HG02970 (cell line): ENCODE data around the gene ZNF367.

ENCODE experiments used
- ATAC-seq: cut with Tn5 transposase; IDR thresholded peaks from one replicate; pipeline ENCODE4 v1.9.1; 2021; ENCODE audit warnings: mild to moderate bottlenecking, moderate library complexity, moderate number of reproducible peaks; ENCODE audit not compliant: unreplicated experiment, low FRiP score

Gene ZNF367

DNA sequence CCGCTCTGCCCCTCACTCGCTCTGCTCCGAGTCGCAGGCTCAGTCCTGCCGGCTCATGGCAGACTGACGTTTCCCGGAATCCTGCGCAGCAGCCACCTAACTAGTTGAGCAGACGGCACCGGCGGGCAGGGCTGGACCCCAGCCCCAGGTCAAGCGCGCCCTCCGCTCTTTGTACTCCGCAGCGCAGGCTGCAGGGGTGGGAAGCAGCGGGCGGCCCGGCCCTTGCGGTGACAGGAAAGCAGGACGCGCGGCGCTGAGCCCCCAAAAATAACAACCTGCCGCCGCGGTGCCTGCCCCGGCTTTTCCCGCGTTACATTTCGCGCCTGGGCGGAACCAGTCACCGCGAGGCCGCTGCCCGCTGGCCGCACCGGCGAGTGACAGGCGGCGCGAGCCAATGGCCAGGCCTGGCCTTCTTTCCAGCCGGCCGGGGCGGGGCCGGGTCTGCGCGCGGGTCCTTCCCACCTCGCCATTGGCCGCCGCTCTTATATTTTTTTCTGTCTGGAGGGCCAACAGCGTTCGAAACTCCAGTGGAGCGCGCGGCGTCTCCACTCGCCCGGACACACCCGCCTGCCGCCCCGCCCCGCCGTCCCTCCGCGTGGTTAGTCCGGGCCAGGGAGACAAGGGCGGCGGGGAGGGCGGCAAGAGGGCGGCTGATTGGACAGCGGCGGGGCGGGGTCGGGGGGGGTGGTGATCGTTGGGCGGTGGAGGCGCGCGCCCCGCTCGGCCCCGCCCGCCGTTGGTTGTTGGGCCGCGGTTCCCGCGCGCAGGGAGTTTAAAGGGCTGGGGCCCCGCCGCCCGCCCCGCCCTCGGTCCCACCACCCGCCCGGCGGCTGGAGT lies at the start of gene ZNF367:
TSS of gene ZNF367 (minus strand) at position 288 of the 837 bp plus-strand sequence. CDS start 338 bp downstream, outside the sequence.
- peak; percentile 65 for ATAC-seq

DNA sequence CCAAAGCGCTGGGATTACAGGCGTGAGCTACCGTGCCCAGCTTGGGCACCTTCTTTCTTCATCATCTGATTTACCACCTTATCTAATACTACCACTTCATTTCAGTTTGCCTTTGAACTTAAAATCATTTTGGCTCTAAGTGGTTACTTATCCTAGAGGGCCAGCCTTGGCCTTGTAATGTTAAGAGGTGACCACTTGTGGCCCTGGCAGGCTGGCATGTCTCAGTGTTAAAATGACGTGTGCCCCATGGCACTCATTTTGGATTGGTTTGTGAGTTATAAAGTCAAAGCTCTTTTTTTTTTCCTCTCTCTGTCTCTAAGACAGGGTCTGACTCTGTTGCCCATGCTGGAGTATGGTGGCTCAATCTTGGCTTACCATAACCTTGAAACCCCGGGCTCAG lies 49.6 kb upstream of the ZNF367 start:
- ATAC-seq = no peak

DNA sequence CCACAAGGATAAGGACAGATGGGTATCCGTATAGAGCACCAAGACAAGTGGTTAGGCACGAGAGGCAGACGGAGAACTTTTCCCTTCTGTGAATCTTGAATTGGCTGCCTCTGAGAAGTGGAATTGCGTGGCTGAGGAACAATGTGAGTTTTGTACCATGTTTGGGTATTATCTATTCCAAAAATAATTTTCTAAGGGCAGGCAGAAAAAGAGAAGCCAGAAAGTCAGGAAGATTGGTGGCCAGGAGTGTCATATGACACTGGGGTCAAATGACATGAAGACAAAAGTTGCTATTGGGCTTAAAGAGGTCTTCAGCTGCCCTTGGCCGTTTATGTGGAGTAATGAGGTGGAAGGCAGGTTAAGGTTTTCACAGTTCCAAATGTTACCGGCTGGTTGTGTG lies 46.3 kb upstream of the ZNF367 start:
- no peak for ATAC-seq

DNA sequence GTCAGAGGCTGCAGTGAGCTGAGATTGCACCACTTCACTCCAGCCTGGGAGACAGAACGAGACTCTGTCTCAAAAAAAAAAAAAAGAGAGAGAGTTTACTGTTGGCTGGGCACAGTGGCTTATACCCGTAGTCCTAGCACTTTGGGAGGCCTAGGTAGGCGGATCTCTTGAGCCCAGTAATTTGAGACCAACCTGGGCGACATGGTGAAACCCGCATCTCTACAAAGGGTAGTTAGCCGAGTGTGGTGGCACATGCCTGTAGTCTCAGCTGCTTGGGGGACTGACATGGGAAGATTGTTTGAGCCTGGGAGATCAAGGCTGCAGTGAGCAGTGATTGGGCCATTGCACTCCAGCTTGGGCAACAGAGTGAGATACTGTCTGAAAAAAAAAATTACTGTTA lies 44.4 kb upstream of the ZNF367 start:
- ATAC-seq = no peak

DNA sequence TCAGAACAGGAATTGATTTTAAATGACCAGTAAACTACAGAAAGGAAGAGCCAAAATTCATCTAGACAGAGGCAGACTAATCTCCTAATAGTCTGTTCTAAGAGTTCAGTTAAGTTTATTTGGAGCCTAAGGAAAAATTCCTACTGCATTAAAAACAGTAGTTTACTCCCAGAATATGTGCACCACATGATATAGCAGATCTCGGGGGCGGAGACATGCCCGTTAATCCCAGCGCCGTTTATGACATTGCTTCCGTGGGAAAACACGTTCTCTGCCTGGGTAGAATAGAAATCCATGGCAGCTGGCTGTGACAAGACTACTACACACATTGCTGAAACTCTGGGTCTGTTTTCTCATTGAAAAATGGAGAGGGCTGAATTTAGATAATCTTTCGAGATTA lies 43.2 kb upstream of the ZNF367 start:
- no peak for ATAC-seq

DNA sequence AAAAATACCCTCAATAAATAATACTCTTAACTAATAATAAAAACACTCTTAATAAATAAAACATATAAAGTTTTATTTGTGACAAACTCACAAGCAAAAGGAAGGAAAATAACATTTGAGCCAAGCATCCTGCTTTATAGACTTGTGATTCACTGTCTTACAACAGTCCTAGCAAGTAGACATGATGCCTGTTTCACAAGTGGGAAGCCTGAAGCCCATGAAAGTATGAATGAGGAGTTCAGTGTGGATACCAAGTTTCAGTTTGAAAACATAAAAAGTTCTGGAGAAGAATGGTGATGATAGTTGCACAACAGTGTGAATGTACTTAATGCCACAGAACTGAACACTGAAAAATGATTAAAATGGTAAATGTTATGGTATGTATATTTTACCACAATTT lies 42.7 kb upstream of the ZNF367 start:
- ATAC-seq = no peak

DNA sequence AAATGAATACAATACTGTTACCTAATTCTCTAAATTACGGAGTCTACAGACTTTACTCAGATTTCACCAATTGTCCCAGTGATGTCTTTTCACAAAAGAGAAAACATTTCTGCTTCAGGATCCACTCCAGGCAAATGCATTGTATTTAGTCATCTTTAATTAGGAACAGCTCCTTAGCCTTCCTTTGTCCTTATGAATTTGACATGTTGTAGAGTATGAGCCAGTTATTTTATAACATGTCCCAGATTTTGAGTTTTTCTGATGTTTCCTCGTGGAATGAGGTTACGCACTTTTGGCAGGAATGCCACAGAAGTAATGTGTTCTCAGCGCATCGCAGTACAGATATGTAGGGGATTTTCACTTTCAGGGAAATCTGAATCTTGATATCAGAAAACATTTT lies 42.3 kb upstream of the ZNF367 start:
- no peak for ATAC-seq

DNA sequence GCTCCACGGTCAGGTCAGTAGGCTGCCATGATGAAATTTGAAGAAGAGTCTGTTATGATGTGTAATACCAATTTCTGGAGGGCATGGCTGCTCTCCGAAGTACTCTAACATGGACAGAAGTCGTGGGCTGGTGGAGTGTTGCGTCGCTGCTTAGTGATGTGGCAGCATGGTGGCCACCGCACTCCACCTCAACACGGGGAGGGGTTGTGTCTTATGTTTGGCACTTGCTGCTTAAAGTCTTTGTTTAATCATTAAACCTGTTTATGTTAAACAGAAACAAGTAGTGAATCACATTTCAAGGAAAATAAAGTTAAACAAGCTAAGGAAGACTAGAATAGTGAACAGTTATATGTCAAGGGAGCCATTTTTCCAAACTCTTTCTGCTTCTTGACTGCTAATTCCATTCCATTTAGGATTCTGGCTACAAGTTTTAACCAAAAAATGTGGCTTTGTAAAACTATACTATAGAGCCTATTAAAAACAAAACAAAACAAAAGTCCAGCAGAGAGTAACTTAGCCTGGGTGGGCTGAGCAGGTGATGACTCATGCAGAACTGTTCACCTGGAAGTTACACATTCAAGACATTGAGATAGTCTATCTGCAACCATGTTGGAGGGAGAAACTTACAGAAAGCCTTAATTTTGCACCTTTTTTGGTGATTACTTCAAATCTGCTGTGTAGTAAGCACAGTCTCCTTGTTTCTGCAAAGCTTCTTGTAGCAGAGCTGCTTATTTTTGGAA lies 41.3 kb upstream of the ZNF367 start:
- ATAC-seq = no peak

DNA sequence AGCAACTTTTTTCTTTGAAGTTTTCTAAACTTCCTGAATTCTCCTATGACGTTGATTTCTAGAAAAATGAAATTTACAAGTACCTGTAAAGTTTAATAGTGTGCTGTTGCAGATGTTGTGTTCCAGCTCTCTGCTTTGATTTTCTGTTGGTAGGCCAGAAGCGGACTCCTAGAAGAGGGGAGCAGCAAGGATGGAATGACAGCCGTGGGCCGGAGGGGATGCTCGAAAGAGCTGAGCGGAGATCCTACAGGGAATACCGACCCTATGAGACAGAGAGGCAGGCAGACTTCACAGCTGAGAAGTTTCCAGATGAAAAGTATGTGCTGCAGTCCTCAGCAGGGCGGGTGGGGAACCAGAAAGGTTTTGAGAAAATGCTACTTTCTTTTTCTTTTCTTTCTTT lies 40.1 kb upstream of the ZNF367 start:
- ATAC-seq = no peak

DNA sequence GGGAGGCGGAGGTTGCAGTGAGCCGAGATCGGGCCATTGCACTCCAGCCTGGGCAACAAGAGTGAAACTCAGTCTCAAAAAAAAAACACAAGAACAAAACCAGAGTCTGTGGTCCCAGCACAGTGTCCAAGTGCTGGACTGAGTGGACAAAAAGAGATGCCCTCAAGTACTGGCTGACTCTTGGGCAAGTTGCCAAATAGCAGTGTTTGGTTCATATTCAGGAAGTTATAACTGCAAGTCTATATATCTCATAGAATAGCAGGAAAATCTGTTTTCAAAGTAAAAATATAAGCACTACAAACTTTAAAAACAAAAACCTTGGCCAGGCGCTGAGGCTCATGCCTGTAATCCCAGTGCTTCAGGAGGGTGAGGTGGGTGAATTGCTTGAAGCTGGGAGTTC lies 39.1 kb upstream of the ZNF367 start:
- ATAC-seq = no peak

DNA sequence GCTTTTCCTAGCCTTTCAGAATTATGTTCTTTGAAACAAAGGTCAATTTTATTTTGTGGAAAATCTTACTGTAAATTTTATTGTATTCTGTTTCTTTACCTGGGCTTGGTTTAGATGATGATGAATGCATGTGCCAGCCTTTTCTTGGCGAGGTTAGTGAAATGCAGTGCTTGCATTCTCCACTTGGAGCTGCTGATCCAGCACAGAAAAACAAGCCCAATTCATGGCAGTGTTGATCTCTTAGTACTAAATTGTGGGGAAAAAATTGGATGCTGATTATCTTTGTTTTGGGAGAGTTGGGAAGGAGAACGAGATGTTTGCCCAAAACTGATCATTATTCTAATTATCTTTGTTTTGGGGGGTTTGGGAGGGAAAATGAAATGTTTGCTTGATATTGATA lies 35.5 kb upstream of the ZNF367 start:
- ATAC-seq = no peak

DNA sequence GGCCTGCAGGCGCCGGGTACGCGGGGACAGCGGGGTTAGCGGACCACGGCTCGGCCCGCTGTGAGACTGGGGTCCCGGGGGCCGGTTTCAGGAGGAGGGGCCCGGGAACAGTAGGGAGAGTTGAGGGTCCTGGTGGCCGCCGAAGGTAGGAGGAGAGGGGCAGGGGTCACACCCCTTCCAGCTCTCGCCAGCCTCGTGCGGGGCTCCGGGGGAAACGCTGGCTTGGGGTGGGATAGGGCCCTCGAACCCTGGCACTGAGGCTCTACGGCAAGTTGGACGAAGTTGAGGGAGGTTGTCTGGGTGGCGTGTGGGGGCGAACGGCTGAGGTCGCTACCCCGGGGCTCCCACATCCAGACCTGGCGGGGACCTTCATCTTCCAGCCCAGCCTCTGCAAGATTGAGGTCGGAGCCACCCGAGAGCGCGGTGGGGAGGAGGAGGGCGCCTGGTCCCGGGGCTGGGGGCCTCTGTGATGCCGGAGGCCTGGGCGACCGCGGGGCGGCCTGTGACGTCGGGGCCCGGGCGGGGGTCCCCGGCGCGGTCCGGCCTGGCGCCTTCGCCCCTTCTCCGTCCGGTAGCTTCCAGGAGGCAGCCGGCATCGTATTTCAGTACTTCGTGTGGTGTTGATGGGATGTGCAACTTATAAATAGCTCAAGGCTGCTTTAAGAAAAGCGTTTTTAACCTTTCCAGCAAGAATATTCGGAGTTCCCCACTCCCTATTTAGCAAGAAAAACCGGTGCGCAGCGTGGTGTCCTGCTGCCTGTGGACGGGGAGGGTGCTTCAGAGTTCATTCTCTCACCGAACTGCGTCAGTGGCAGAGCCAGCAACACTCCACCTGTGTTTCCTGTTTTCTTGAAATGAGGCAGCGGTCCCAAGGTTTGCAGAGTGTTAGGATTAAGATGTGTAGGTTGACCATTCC lies 32.7 kb upstream of the ZNF367 start:
- ATAC-seq = no peak

DNA sequence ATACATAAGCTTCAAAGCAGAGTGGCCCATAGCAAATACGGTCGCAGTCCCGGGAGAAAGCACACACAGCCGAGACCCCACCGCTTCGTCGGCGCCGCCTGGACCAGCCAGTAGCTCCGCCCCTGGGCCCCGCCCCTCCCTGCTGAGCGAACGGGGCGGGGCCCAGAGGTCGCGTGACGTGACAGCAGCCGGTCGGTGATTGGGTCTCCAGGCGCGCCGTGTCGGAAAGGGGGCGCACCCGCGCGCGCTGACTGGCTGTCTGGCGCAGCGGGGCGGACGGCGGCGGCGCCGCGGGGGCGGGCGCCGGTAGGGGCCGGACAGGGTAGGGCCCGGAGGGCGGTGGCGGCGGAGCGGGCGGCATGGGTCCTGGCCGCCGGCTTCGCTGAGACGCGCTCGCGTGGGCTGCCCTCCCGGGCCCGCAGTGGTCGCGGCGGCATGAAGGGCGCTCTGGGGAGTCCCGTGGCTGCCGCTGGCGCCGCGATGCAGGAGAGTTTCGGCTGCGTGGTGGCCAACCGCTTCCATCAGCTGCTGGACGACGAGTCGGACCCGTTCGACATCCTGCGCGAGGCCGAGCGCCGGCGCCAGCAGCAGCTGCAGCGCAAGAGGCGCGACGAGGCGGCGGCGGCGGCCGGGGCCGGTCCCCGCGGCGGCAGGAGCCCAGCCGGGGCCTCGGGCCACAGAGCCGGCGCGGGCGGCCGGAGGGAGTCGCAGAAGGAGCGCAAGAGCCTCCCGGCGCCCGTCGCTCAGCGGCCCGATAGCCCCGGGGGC lies 31.9 kb upstream of the ZNF367 start, which contains the start of gene HABP4:
TSS of gene HABP4 (plus strand) at position 325 of the 768 bp plus-strand sequence. CDS start at position 436, 111 bp downstream.
- ATAC-seq = peak; percentile 98

DNA sequence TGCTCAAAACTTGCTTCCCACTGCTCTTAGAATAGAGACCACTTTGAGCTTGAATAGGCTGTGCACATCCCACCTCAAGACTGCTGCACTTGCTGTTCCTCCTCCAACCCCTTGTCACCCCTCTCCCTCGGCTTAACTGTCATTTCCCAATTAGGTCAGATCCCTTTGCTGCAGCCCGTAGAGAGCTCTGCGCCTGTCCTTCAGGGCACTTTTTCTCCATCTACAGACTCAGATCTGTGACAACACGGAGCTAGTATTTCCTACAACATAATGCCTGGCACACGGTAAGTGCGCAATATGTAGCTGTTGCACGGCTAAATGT lies 31.3 kb upstream of the ZNF367 start:
- no peak for ATAC-seq

DNA sequence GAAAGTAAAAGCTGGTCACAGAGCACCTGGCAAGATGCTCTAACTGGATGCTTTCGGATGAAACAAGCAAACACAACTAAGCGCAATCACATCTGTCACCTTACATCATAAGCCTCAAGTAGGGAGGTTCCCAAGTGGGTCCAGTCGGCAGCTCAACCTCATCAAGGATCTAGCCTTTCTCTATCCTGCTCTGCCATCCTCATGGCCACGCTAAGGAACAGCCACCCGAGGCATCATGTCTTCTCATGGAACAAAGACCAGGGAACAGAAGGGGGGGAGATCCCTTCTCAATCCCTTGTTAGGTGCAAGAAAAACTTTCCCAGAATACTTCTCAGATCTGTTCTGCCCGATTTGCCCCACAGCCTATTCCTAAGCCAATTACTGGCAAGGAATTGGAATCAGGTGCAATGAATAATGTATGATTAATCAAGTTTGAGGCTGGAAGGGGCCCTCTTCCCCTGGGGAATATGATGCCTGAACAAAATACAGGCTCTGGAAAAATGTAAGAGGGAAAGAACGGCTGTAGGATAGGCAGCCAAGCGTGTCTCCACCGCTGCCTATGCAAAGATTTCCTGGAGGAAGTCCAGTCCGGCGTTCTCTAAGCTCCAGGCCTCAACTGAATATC lies 30.5 kb upstream of the ZNF367 start:
- ATAC-seq = no peak

DNA sequence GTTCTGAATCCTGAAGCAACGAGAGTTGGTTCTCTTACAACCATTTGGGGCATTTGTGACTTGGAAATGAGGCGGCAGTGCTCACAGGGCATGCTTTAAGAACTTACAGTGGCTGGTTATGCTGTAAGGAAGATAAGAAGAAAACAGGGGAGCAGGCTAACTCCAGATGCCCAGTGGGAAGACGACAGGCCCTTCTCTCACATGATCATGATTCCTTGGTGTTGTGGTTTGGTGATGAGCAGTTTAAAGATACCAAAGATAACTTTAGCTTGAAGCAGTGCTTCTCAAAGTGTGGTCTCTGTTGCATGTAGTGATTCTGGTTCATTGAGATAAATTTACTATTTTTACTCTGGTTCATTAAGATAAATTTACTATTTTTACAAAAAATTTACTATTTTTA lies 29.2 kb upstream of the ZNF367 start:
- ATAC-seq = no peak

DNA sequence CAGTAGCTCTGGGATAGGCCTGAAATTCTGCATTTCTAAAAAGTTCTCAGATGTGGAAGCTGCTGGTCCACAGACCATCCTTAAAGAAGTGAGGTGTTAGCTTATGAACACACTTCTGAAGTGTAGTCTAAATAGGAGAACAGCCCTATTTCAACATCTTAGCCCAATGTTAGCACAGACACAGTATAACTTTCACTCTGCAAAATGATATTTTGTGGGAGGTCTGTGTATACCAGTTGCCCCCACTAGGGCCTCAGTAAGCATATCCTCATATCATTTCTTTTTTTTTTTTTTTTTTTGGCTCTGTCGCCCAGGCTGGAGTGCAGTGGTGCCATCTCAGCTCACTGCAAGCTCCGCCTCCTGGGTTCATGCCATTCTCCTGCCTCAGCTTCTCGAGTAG lies 24.3 kb upstream of the ZNF367 start:
- no peak for ATAC-seq

DNA sequence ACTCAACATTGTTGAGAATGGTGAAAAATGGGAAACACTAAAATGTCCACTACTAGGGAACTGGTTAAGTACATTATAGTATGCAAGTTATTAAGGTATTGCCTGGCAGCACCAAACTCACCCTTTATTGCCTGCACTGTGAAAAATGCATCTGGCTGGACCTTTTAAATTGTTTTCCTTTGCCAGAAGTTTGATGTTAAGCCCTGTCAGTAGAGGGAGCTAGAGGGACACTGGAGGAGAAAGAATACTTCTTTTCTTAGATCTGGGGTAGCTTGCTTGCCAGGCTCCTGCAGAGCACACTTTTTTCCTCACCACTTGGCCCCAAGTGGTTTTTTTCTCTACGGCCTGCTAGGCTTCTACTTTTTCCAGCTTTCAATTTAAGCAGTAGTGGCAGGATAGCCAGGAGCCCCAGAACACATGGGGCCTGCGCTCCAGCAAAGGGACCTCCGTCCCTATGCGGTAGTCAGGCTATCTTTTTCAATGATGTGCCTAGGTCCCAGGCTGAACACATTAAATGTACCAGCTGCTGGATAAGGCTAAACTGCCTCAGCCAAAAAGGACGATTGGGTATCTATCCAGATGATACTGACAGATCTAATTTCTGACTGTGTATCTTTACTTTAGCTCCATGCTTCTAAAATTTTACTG lies 23.8 kb upstream of the ZNF367 start:
- no peak for ATAC-seq

DNA sequence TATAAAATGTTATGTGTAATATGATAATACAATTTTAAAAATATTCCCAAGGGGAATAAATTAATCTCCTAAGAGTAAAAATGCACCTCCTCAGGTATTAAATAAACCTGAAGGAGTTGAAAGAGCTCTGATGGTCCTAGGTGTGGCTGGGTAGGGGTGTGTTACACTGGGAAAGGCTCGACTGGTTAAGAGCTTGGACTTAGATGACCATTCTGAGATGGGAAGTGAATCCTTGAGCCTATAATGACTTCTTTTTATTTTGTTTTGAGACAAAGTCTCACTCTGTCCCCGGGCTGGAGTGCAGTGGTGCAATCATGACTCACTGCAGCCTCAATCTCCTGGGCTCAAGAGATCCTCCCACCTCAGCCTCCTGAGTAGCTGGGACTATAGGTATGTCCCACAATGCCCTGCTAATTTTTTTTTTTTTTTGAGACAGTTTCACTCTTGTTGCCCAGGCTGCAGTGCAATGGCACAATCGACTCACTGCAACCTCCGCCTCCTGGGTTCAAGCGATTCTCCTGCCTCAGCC lies 22.6 kb upstream of the ZNF367 start:
- no peak for ATAC-seq
